HG03045 (cell line): ENCODE measurements around the gene ARHGDIA.
A peak's percentile ranks its signal among the peaks of the same experiment; 100 is the strongest.

ENCODE experiments used
- ATAC-seq: cut with Tn5 transposase; IDR thresholded peaks from one replicate; pipeline ENCODE4 v1.9.1; 2021; ENCODE audit warnings: mild to moderate bottlenecking, moderate library complexity; ENCODE audit not compliant: unreplicated experiment

The ARHGDIA gene

GRCh38 chr17:81888988-81889595, 18.0 kb upstream of the ARHGDIA start:
- ATAC-seq = no peak

GRCh38 chr17:81888105-81888987, 17.2 kb upstream of the ARHGDIA start:
- ATAC-seq = no peak

GRCh38 chr17:81885869-81886548, 14.9 kb upstream of the ARHGDIA start:
- no peak for ATAC-seq

GRCh38 chr17:81885454-81885853, 14.3 kb upstream of the ARHGDIA start:
- ATAC-seq = no peak

GRCh38 chr17:81884968-81885367, 13.8 kb upstream of the ARHGDIA start:
- no peak for ATAC-seq

GRCh38 chr17:81884520-81884919, 13.4 kb upstream of the ARHGDIA start:
- no peak for ATAC-seq

- ATAC-seq = no peak
Observed at GRCh38 chr17:81879121-81879520, 8.0 kb upstream of the ARHGDIA start.

- ATAC-seq = no peak
Observed at GRCh38 chr17:81878294-81878693, 7.2 kb upstream of the ARHGDIA start.

- no peak for ATAC-seq
Observed at GRCh38 chr17:81877569-81877968, 6.4 kb upstream of the ARHGDIA start.

GRCh38 chr17:81871387-81872230, 472 bp upstream of the ARHGDIA start:
- peak; percentile 25 for ATAC-seq

GRCh38 chr17:81870131-81870980, 781 bp downstream of the ARHGDIA start:
- peak; percentile 18 for ATAC-seq

- ATAC-seq = no peak
Observed at GRCh38 chr17:81869221-81870130, 1.7 kb downstream of the ARHGDIA start.

GRCh38 chr17:81868674-81869220, 2.4 kb downstream of the ARHGDIA start:
- ATAC-seq = no peak

GRCh38 chr17:81867991-81868673, 3.0 kb downstream of the ARHGDIA start:
- ATAC-seq = no peak

GRCh38 chr17:81867170-81867990, 3.8 kb downstream of the ARHGDIA start:
- ATAC-seq = no peak

- no peak for ATAC-seq
Observed at GRCh38 chr17:81866440-81867169, 4.5 kb downstream of the ARHGDIA start.
